Vein endothelial cell (primary cell): ENCODE results near the gene CEACAM4. TPM values are rescaled to one million over a fixed set of nuclear protein-coding genes. Genes with fewer than 3 reads are reported as not detected.

Experiments
- small RNA-seq: library from RNA; depleted of rRNA; stranded (forward); fragments of <200 nt; gene quantifications from one replicate; pipeline ENCODE3, GENCODE V24; 2012
- total RNA-seq: library from RNA; depleted of rRNA; stranded (reverse); fragments of >200 nt; gene quantifications from 2 replicates; pipeline ENCODE4 v1.2.3, GENCODE V29; 2012

CEACAM4 gene
- total RNA-seq = not detected in 2 replicates

GRCh38 chr19:41626877-41627276, at the start of gene CEACAM4:
Gene CEACAM4, minus strand, starts transcription at chr19:41627074. Its CDS starts 111 bp downstream, at chr19:41626963.

GRCh38 chr19:41575998-41576397, 50.9 kb downstream of the CEACAM4 start, which contains the start of gene CEACAM21:
Gene CEACAM21, plus strand, starts transcription at chr19:41576166. Its CDS starts 109 bp downstream, at chr19:41576275.

Small RNAs within 50 kb of the gene (small RNA-seq; reads per million reads assigned to genes)
- not detected for gene AC243960.4

Other genes starting within 250 kb of the CEACAM4 start
- 19.6 and 21.9 TPM in 2 replicates for gene EXOSC5, start 229.7 kb downstream of the CEACAM4 start, total RNA-seq
- gene BCKDHA, start 229.3 kb downstream of the CEACAM4 start, total RNA-seq = 29.0 and 68.3 TPM in 2 replicates
- gene B3GNT8, start 199.7 kb downstream of the CEACAM4 start, total RNA-seq = 5.1 and 5.9 TPM in 2 replicates
- gene DMAC2, start 187.2 kb downstream of the CEACAM4 start, total RNA-seq = 48.1 and 52.3 TPM in 2 replicates
- gene ERICH4, start 183.9 kb downstream of the CEACAM4 start, total RNA-seq = not detected in 2 replicates
- 4.9 and 12.2 TPM in 2 replicates for gene CEACAM21, start 50.9 kb downstream of the CEACAM4 start, total RNA-seq
- gene CEACAM7, start 61.2 kb upstream of the CEACAM4 start, total RNA-seq = not detected in 2 replicates
- not detected in 2 replicates for gene CEACAM5, start 81.6 kb upstream of the CEACAM4 start, total RNA-seq
- gene CEACAM6, start 128.5 kb upstream of the CEACAM4 start, total RNA-seq = not detected in 2 replicates
- gene CEACAM3, start 169.5 kb upstream of the CEACAM4 start, total RNA-seq = not detected in 2 replicates
- not detected in 2 replicates for gene LYPD4, start 217.6 kb upstream of the CEACAM4 start, total RNA-seq
- gene DMRTC2, start 218.0 kb upstream of the CEACAM4 start, total RNA-seq = not detected in 2 replicates
- 908 and 1,614 TPM in 2 replicates for gene RPS19, start 233.2 kb upstream of the CEACAM4 start, total RNA-seq